HG02852 (cell line): ENCODE results near the gene DOK3.
"Not testable (repeated sequence)": the region's sequence is repeated elsewhere in the genome, so short reads cannot be mapped to it uniquely, and the experiment has no call there.

Experiments
- ATAC-seq: cut with Tn5 transposase; IDR thresholded peaks from one replicate; pipeline ENCODE4 v1.9.1; 2021; ENCODE audit warnings: mild to moderate bottlenecking, moderate library complexity; ENCODE audit not compliant: unreplicated experiment

DOK3 gene

GRCh38 chr5:177498013-177498787 lies 11.4 kb downstream of the DOK3 start:
- ATAC-seq: no peak

GRCh38 chr5:177497292-177498012 lies 12.2 kb downstream of the DOK3 start, which contains the start of gene PDLIM7:
Gene PDLIM7, minus strand, starts transcription at chr5:177497604. Its CDS starts 1,092 bp downstream, at chr5:177496512.
- peak; percentile 77 for ATAC-seq

- ATAC-seq: no peak
Measured at GRCh38 chr5:177496727-177497291, 12.8 kb downstream of the DOK3 start.

- no peak for ATAC-seq
Measured at GRCh38 chr5:177496070-177496726, 13.4 kb downstream of the DOK3 start.

- ATAC-seq: no peak
Measured at GRCh38 chr5:177495243-177496060, 14.2 kb downstream of the DOK3 start.

- no peak for ATAC-seq
Measured at GRCh38 chr5:177494346-177495195, 15.1 kb downstream of the DOK3 start.

- no peak for ATAC-seq
Measured at GRCh38 chr5:177493795-177494345, 15.8 kb downstream of the DOK3 start.

GRCh38 chr5:177492841-177493240 lies 16.8 kb downstream of the DOK3 start:
- no peak for ATAC-seq

GRCh38 chr5:177491983-177492746 lies 17.5 kb downstream of the DOK3 start:
- ATAC-seq: no peak

- no peak for ATAC-seq
Measured at GRCh38 chr5:177491429-177491945, 18.1 kb downstream of the DOK3 start.

GRCh38 chr5:177490992-177491391 lies 18.6 kb downstream of the DOK3 start:
- no peak for ATAC-seq

- ATAC-seq: no peak
Measured at GRCh38 chr5:177490311-177490991, 19.2 kb downstream of the DOK3 start.

- no peak for ATAC-seq
Measured at GRCh38 chr5:177489119-177489716, 20.4 kb downstream of the DOK3 start.

GRCh38 chr5:177487975-177488374 lies 21.7 kb downstream of the DOK3 start:
- ATAC-seq: no peak

GRCh38 chr5:177487144-177487543 lies 22.5 kb downstream of the DOK3 start:
- ATAC-seq: no peak

GRCh38 chr5:177486256-177486655 lies 23.4 kb downstream of the DOK3 start:
- no peak for ATAC-seq

- not testable (repeated sequence) for ATAC-seq
Measured at GRCh38 chr5:177485753-177486152, 23.9 kb downstream of the DOK3 start.
